Measurements from ENCODE around the gene HTD2.

DNA sequence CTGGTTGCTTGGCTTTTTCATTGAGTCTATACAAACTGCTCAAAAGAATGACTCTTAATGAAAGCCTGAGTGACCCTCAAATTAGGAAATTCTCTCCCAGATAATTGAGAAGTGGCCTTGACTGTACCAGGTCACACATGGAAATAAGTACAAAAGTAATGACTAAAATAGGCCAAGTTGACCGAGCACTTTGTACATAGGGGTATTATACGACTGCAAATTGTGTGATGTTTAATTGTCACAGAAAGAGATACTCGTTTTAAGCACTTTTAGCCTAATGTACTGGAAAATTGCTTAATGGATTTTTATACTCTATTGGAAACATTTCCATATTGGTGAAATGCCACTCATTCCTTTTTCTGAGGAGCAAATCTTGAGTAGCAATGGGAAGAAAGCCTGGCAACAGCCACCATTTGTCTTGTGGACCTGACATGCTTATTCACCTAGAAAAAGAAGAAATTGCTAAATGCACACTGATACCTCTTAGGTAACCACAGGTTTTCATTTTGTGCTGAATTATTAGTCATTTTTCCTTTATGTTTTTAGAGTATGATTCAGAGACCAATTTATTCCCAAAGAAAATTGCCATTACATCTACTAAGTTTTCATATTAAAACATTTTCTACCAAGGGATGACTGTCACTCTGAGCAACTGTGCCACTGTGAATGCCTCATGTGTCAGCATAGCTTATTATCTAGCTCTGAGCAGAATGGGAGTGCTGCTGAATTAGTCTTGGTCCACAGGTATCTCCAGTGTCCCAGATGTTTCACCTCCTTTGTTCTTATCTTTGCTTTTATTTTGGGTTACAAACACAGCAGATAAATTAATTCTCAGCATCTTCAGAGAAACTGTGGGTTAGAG lies 17.4 kb downstream of the HTD2 start:
- TF ChIP-seq TBP (optimal IDR thresholded peaks at IDR 0.05; ENCODE audit: low read depth, low read length), result no peak
- TF ChIP-seq MTF1 (CRISPR knock-in tag; IDR thresholded peaks at IDR 0.05; ENCODE audit: borderline replicate concordance), result no peak
- TF ChIP-seq ATF1 (CRISPR knock-in tag; IDR thresholded peaks at IDR 0.05), result no peak
- no peak for TF ChIP-seq ATF1 (tag; IDR thresholded peaks at IDR 0.05)
- TF ChIP-seq, protein P1, sequence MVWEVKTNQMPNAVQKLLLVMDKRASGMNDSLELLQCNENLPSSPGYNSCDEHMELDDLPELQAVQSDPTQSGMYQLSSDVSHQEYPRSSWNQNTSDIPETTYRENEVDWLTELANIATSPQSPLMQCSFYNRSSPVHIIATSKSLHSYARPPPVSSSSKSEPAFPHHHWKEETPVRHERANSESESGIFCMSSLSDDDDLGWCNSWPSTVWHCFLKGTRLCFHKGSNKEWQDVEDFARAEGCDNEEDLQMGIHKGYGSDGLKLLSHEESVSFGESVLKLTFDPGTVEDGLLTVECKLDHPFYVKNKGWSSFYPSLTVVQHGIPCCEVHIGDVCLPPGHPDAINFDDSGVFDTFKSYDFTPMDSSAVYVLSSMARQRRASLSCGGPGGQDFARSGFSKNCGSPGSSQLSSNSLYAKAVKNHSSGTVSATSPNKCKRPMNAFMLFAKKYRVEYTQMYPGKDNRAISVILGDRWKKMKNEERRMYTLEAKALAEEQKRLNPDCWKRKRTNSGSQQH (CRISPR knock-in tag; IDR thresholded peaks at IDR 0.05), result no peak
- no peak for TF ChIP-seq ESRRA (IDR thresholded peaks at IDR 0.05; ENCODE audit: borderline replicate concordance, low read depth)
- TF ChIP-seq, protein P2, sequence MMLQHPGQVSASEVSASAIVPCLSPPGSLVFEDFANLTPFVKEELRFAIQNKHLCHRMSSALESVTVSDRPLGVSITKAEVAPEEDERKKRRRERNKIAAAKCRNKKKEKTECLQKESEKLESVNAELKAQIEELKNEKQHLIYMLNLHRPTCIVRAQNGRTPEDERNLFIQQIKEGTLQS (IDR thresholded peaks at IDR 0.05), result no peak
- TF ChIP-seq, protein P2 (CRISPR knock-in tag; conservative IDR thresholded peaks at IDR 0.05), result no peak
- TF ChIP-seq, protein P3, sequence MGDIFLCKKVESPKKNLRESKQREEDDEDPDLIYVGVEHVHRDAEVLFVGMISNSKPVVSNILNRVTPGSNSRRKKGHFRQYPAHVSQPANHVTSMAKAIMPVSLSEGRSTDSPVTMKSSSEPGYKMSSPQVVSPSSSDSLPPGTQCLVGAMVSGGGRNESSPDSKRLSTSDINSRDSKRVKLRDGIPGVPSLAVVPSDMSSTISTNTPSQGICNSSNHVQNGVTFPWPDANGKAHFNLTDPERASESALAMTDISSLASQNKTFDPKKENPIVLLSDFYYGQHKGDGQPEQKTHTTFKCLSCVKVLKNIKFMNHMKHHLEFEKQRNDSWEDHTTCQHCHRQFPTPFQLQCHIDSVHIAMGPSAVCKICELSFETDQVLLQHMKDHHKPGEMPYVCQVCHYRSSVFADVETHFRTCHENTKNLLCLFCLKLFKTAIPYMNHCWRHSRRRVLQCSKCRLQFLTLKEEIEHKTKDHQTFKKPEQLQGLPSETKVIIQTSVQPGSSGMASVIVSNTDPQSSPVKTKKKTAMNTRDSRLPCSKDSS (IDR thresholded peaks at IDR 0.05; ENCODE audit: low read depth, partially characterized antibody), result no peak
- no peak for TF ChIP-seq YY1 (IDR thresholded peaks at IDR 0.05; ENCODE audit: borderline replicate concordance in 1 of 3, control insufficient read depth in 1 of 3, extremely low read depth in 1 of 3, insufficient read depth in 3 of 3, insufficient read length in 1 of 3, insufficient replicate concordance in 2 of 3, low read depth in 1 of 3, low read length in 2 of 3)
- TF ChIP-seq, protein P4, sequence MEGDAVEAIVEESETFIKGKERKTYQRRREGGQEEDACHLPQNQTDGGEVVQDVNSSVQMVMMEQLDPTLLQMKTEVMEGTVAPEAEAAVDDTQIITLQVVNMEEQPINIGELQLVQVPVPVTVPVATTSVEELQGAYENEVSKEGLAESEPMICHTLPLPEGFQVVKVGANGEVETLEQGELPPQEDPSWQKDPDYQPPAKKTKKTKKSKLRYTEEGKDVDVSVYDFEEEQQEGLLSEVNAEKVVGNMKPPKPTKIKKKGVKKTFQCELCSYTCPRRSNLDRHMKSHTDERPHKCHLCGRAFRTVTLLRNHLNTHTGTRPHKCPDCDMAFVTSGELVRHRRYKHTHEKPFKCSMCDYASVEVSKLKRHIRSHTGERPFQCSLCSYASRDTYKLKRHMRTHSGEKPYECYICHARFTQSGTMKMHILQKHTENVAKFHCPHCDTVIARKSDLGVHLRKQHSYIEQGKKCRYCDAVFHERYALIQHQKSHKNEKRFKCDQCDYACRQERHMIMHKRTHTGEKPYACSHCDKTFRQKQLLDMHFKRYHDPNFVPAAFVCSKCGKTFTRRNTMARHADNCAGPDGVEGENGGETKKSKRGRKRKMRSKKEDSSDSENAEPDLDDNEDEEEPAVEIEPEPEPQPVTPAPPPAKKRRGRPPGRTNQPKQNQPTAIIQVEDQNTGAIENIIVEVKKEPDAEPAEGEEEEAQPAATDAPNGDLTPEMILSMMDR (IDR thresholded peaks at IDR 0.05 in 2 of 3, conservative IDR thresholded peaks at IDR 0.05 in 1 of 3; ENCODE audit: insufficient read depth in 2 of 3, low read depth in 1 of 3, low read length in 3 of 3), result no peak
- no peak for TF ChIP-seq POLR2A (conservative IDR thresholded peaks at IDR 0.05)
- TF ChIP-seq JUN (IDR thresholded peaks at IDR 0.05; ENCODE audit: borderline replicate concordance, low read depth, low read length), result no peak
- no peak for TF ChIP-seq JUN (CRISPR knock-in tag; IDR thresholded peaks at IDR 0.05; ENCODE audit: borderline replicate concordance)
- no peak for TF ChIP-seq TEAD2 (tag; IDR thresholded peaks at IDR 0.05)
- no peak for TF ChIP-seq ZNF133 (CRISPR knock-in tag; IDR thresholded peaks at IDR 0.05)

Measured in K562 (cell line).